HCT116 (cell line): ENCODE results near the gene GALNT6. TPM values are rescaled to one million over a fixed set of nuclear protein-coding genes. Genes with fewer than 3 reads are reported as not detected.

ENCODE experiments used
- ATAC-seq: fragments of 200-7000 bp; cut with Tn5 transposase; 2 replicates; pipeline ENCODE4 v1.9.1; 2020; ENCODE audit warnings: mild to moderate bottlenecking, moderate library complexity
- BruUV-seq: library from RNA; stranded (reverse); fragments of 400-500 nt; replicated peaks from 2 replicates; lab custom pipeline; 2021; lab: Mats Ljungman, UMichigan
- CTCF ChIA-PET: fragments of 300-600 bp; sonication (Branson Sonifier 250); formaldehyde crosslinking; loops from one replicate; lab custom pipeline; 2021; ENCODE audit warnings: antibody characterized with exemption; lab: Charles Lee
- POLR2A ChIA-PET: fragments of 300-600, 350-600 bp; sonication (Branson Sonifier 250); formaldehyde crosslinking; loops from one replicate; lab custom pipeline; 2021; ENCODE audit warnings: antibody characterized with exemption; lab: Charles Lee
- RAD21 ChIA-PET, 2 experiments: fragments of 300-600 bp; sonication (Branson Sonifier 250); formaldehyde crosslinking; loops; one replicate each; lab custom pipeline; 2023; ENCODE audit warnings: low total read pairs in 2 of 2; ENCODE audit not compliant: uncharacterized antibody in 2 of 2, unreplicated experiment in 2 of 2, low non-redundant PET in 1 of 2; lab: Charles Lee
- DNase-seq: peaks from one replicate; pipeline ENCODE4 v3.0.0-alpha.2; 2010; ENCODE audit warnings: low read depth, low spot score
- H2AFZ ChIP-seq: fragments of 200-600 bp; shearing (Covaris generic), sonication (generic); 2 replicates; pipeline ENCODE4 v1.6.1; 2017; ENCODE audit warnings: low read depth, mixed run types, mixed read lengths, antibody characterized with exemption, low read length; ENCODE audit not compliant: poor library complexity, severe bottlenecking
- H3K27ac ChIP-seq: 2 replicates; pipeline ENCODE4 v1.5.1; 2012; ENCODE audit warnings: low read depth, low read length
- H3K27me3 ChIP-seq: fragments of 200-600 bp; sonication (generic); 2 replicates; pipeline ENCODE4 v1.6.1; 2016; ENCODE audit warnings: mixed run types, low read length, mixed read lengths; ENCODE audit not compliant: insufficient read depth
- H3K36me3 ChIP-seq, 2 experiments: fragments of 200-500 bp in 1 of 2; fragments of 200-600 bp in 1 of 2; sonication (Bioruptor generic) in 1 of 2; sonication (generic) in 1 of 2; 2 replicates each; pipeline versions ENCODE4 v1.5.1 to v1.6.1; 2014 to 2016; ENCODE audit warnings: low read length in 2 of 2, inconsistent platforms in 1 of 2, mixed read lengths in 1 of 2, mixed run types in 1 of 2; ENCODE audit not compliant: insufficient read depth in 2 of 2, control insufficient read depth in 1 of 2
- H3K4me1 ChIP-seq, 2 experiments: fragments of 200-600 bp in 1 of 2; sonication (generic) in 1 of 2; 2 replicates each; pipeline versions ENCODE4 v1.5.1 to v1.6.1; 2012 to 2017; ENCODE audit warnings: low read length in 2 of 2, inconsistent platforms in 1 of 2, mild to moderate bottlenecking in 1 of 2, mixed read lengths in 1 of 2, mixed run types in 1 of 2, moderate library complexity in 1 of 2; ENCODE audit not compliant: insufficient read depth in 2 of 2, control insufficient read depth in 1 of 2
- H3K4me2 ChIP-seq: fragments of 200-600 bp; sonication (generic); 2 replicates; pipeline ENCODE4 v1.6.1; 2017; ENCODE audit warnings: mixed run types, low read length, mixed read lengths
- H3K4me3 ChIP-seq, 2 experiments: fragments of 200-600 bp in 1 of 2; sonication (generic) in 1 of 2; replicated peaks in 1 of 2; 2 replicates each; pipeline ENCODE4 v1.5.1; 2011 to 2016; ENCODE audit warnings: low read length in 2 of 2, control low read depth in 1 of 2, low read depth in 1 of 2, mild to moderate bottlenecking in 1 of 2, mixed read lengths in 1 of 2, mixed run types in 1 of 2
- H3K79me2 ChIP-seq: fragments of 200-600 bp; sonication (generic); 2 replicates; pipeline ENCODE4 v1.6.1; 2017; ENCODE audit warnings: mild to moderate bottlenecking, mixed run types, low read length, moderate library complexity, mixed read lengths; ENCODE audit not compliant: insufficient read depth
- H3K9ac ChIP-seq: fragments of 200-600 bp; sonication (generic); 2 replicates; pipeline ENCODE4 v1.6.1; 2016; ENCODE audit warnings: low read length, mixed read lengths
- H3K9me2 ChIP-seq: fragments of 200-600 bp; sonication (generic), shearing (Covaris generic); 2 replicates; pipeline ENCODE4 v1.6.1; 2017; ENCODE audit warnings: mixed run types, mild to moderate bottlenecking, moderate library complexity; ENCODE audit not compliant: insufficient read depth
- H3K9me3 ChIP-seq, 2 experiments: fragments of 200-500 bp in 1 of 2; fragments of 200-600 bp in 1 of 2; sonication (Bioruptor generic) in 1 of 2; sonication (generic) in 1 of 2; 2 replicates each; pipeline ENCODE4 v1.6.1; 2014 to 2017; ENCODE audit warnings: low read length in 2 of 2, mixed read lengths in 2 of 2, inconsistent platforms in 1 of 2, low read depth in 1 of 2, mild to moderate bottlenecking in 1 of 2, mixed run types in 1 of 2, moderate library complexity in 1 of 2; ENCODE audit not compliant: control insufficient read depth in 1 of 2, insufficient read depth in 1 of 2
- H4K20me1 ChIP-seq: fragments of 200-600 bp; sonication (generic), shearing (Covaris generic); 2 replicates; pipeline ENCODE4 v1.6.1; 2017; ENCODE audit warnings: mixed run types, mild to moderate bottlenecking, moderate library complexity; ENCODE audit not compliant: insufficient read depth
- ATF3 ChIP-seq: IDR thresholded peaks from 2 replicates; pipeline ENCODE4 v1.6.1; 2012
- CTCF ChIP-seq, 3 experiments: fragments of 200-600 bp in 1 of 3; sonication (generic) in 1 of 3; IDR thresholded peaks in 2 of 3; conservative IDR thresholded peaks in 1 of 3; 2 replicates each; pipeline ENCODE4 v1.5.1; 2012 to 2017; ENCODE audit warnings: low read depth in 2 of 3, low read length in 2 of 3, antibody characterized with exemption in 1 of 3, borderline replicate concordance in 1 of 3, control low read depth in 1 of 3, mild to moderate bottlenecking in 1 of 3, mixed read lengths in 1 of 3, mixed run types in 1 of 3, moderate library complexity in 1 of 3; ENCODE audit not compliant: insufficient read depth in 1 of 3
- ELF1 ChIP-seq: IDR thresholded peaks from 2 replicates; pipeline ENCODE4 v1.6.1; 2012; ENCODE audit warnings: low read depth, borderline replicate concordance
- EZH2 ChIP-seq: fragments of 200-600 bp; sonication (generic); IDR thresholded peaks from 2 replicates; pipeline ENCODE4 v1.6.1; 2017; ENCODE audit warnings: antibody characterized with exemption, mixed run types
- EZH2phosphoT487 ChIP-seq: fragments of 200-600 bp; IDR thresholded peaks from 2 replicates; pipeline ENCODE4 v1.6.1; 2018; ENCODE audit warnings: antibody characterized with exemption, borderline replicate concordance
- JUND ChIP-seq: IDR thresholded peaks from 2 replicates; pipeline ENCODE4 v1.6.1; 2012
- MAX ChIP-seq: IDR thresholded peaks from 2 replicates; pipeline ENCODE4 v1.6.1; 2012
- POLR2A ChIP-seq: IDR thresholded peaks from 2 replicates; pipeline ENCODE4 v1.7.0; 2011; ENCODE audit warnings: borderline replicate concordance; ENCODE audit not compliant: insufficient read depth, insufficient read length; ENCODE audit errors: extremely low read depth
- RAD21 ChIP-seq: IDR thresholded peaks from 2 replicates; pipeline ENCODE4 v1.6.1; 2012; ENCODE audit warnings: low read depth, mild to moderate bottlenecking
- SIN3A ChIP-seq: IDR thresholded peaks from 2 replicates; pipeline ENCODE4 v1.6.1; 2012; ENCODE audit warnings: low read depth
- TCF7L2 ChIP-seq: IDR thresholded peaks from 2 replicates; pipeline ENCODE4 v1.7.0; 2011; ENCODE audit warnings: borderline replicate concordance, inconsistent platforms; ENCODE audit not compliant: insufficient read depth, insufficient read length; ENCODE audit errors: extremely low read depth
- YY1 ChIP-seq: IDR thresholded peaks from 2 replicates; pipeline ENCODE4 v1.6.1; 2011; ENCODE audit warnings: low read length, low read depth, moderate library complexity, mild to moderate bottlenecking; ENCODE audit not compliant: insufficient replicate concordance; ENCODE audit errors: extremely low read depth
- ZBTB33 ChIP-seq: IDR thresholded peaks from 2 replicates; pipeline ENCODE4 v1.6.1; 2011; ENCODE audit warnings: mild to moderate bottlenecking, low read length, moderate library complexity; ENCODE audit not compliant: insufficient replicate concordance; ENCODE audit errors: extremely low read depth
- ZFX ChIP-seq: fragments of 450-650 bp; IDR thresholded peaks from 2 replicates; pipeline ENCODE4 v1.6.1; 2017
- intact Hi-C: fragments of 100-400 bp; cut with micrococcal nuclease; formaldehyde crosslinking; loops from 2 replicates; pipeline ENCODE4 v1.10.0; 2022
- total RNA-seq: library from RNA; stranded (reverse); gene quantifications from one replicate; pipeline ENCODE4 v1.2.1, GENCODE V29; 2021; ENCODE audit not compliant: unreplicated experiment

Gene GALNT6
- total RNA-seq, 1 experiment from 2014 or later, result 16.4 TPM

- intact Hi-C loops, result no loop called here
- no peaks in the 10 kb centered on the region for H3K36me3 ChIP-seq
- no TSS peak for BruUV-seq
- CTCF ChIA-PET, result no interaction called here
- H3K9me2 ChIP-seq, result 0 out of 2 replicates have a peak, but pooled peaks cover 3% of the 10 kb centered on the region
- no peak overlapping the region for H3K4me2 ChIP-seq
- no peaks in the 10 kb centered on the region for H3K79me2 ChIP-seq
- H3K27me3 ChIP-seq, result no peaks in the 10 kb centered on the region
- no peak overlapping the region for H2AFZ ChIP-seq
- no peak for TF ChIP-seq POLR2A
- TF ChIP-seq JUND, result no peak
- no peak for TF ChIP-seq TCF7L2
- no peak for TF ChIP-seq EZH2phosphoT487
- no peak for TF ChIP-seq SIN3A
- no peak for TF ChIP-seq ZFX
- no peak for TF ChIP-seq MAX
- no peak for TF ChIP-seq YY1
- TF ChIP-seq CTCF (IDR thresholded peaks at IDR 0.05 in 2 of 3, conservative IDR thresholded peaks at IDR 0.05 in 1 of 3; ENCODE audit: borderline replicate concordance in 1 of 3, insufficient read depth in 1 of 3, low read depth in 2 of 3, low read length in 2 of 3), result no peak
- TF ChIP-seq ATF3, result no peak
- no peak for TF ChIP-seq ZBTB33
- TF ChIP-seq RAD21, result no peak
- TF ChIP-seq EZH2, result no peak
- no peak for TF ChIP-seq ELF1
- TF ChIP-seq, all 23 proteins: peak for 0
- RAD21 ChIA-PET, result no interaction called here
- no peak overlapping the region for H3K4me3 ChIP-seq
- DNase-seq (no peak), ATAC-seq (no peak)
- no peaks in the 10 kb centered on the region for H3K9me3 ChIP-seq
- no peaks in the 10 kb centered on the region for H4K20me1 ChIP-seq
- POLR2A ChIA-PET, result no interaction called here
- H3K9ac ChIP-seq, result no peak overlapping the region
- no peaks in the 10 kb centered on the region; a peak in 1 of 4 replicates for H3K4me1 ChIP-seq
- no peak overlapping the region for H3K27ac ChIP-seq
These were observed 48.1 kb upstream of the GALNT6 start for GRCh38 chr12:51439330-51439729.
